B cell (primary cell): Measurements from ENCODE around the gene SHLD1.

ENCODE experiments used
- EZH2 ChIP-seq: IDR thresholded peaks from 2 replicates; pipeline ENCODE4 v1.6.1; 2012; ENCODE audit warnings: borderline replicate concordance, low read depth, mild to moderate bottlenecking, moderate library complexity, low read length; ENCODE audit not compliant: insufficient read depth, poor library complexity, severe bottlenecking
- TF ChIP-seq, protein P1 (sequence below): fragments of 200-600 bp; IDR thresholded peaks from one replicate; pipeline ENCODE4 v1.8.0; 2022; ENCODE audit warnings: antibody characterized with exemption, mild to moderate bottlenecking

DNA sequence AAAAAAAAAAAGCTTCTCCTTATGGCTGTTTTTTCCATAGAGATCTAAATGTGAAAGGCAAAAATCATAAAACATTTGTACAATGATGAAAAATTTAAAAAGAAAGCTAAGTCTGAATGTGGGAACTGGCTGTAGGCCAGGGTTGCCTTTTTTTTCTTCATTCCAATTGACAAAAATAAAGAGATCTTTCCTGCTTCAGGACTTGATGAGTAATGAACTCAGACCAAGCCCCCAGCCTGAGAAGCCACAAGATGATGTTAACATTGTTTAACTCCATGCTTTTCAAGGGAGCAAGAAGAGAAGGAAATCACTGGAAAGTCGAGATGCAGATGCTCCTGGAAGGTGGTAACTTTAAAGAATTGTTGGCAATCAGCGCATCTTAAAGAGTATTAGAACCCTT, 158.8 kb downstream of the SHLD1 start:
- no peak for TF ChIP-seq EZH2
- TF ChIP-seq, protein P1, sequence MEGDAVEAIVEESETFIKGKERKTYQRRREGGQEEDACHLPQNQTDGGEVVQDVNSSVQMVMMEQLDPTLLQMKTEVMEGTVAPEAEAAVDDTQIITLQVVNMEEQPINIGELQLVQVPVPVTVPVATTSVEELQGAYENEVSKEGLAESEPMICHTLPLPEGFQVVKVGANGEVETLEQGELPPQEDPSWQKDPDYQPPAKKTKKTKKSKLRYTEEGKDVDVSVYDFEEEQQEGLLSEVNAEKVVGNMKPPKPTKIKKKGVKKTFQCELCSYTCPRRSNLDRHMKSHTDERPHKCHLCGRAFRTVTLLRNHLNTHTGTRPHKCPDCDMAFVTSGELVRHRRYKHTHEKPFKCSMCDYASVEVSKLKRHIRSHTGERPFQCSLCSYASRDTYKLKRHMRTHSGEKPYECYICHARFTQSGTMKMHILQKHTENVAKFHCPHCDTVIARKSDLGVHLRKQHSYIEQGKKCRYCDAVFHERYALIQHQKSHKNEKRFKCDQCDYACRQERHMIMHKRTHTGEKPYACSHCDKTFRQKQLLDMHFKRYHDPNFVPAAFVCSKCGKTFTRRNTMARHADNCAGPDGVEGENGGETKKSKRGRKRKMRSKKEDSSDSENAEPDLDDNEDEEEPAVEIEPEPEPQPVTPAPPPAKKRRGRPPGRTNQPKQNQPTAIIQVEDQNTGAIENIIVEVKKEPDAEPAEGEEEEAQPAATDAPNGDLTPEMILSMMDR = no peak
